Small intestine (tissue), 7 donors: ENCODE results near the gene CSPG4. TPM values are rescaled to one million over a fixed set of nuclear protein-coding genes. Genes with fewer than 3 reads are reported as not detected.
"Not testable (repeated sequence)": the region's sequence is repeated elsewhere in the genome, so short reads cannot be mapped to it uniquely, and the experiment has no call there.

Experiments used
- DNase-seq, 2 donors: peaks; one replicate each; pipeline versions ENCODE4 v3.0.0 to v3.0.0-alpha.2; 2013
- FAIRE-seq: peaks from 2 replicates; lab custom pipeline; 2012; peaks lifted over from hg19 to GRCh38; lab: Jason Lieb, UNC
- H3K27ac ChIP-seq, 3 donors: one replicate each; pipeline ENCODE4 v1.5.1; 2013; ENCODE audit warnings: low read length in 2 of 3, mild to moderate bottlenecking in 2 of 3, control low read depth in 1 of 3, inconsistent platforms in 1 of 3, low read depth in 1 of 3, moderate library complexity in 1 of 3
- H3K27me3 ChIP-seq, 3 donors: one replicate each; pipeline ENCODE4 v1.6.1; 2013; ENCODE audit warnings: low read length in 3 of 3, inconsistent platforms in 1 of 3; ENCODE audit not compliant: control insufficient read depth in 3 of 3, insufficient read depth in 3 of 3
- H3K36me3 ChIP-seq, 3 donors: one replicate each; pipeline ENCODE4 v1.6.1; 2013; ENCODE audit warnings: low read length in 3 of 3, inconsistent platforms in 1 of 3, low read depth in 1 of 3, mild to moderate bottlenecking in 1 of 3, moderate library complexity in 1 of 3; ENCODE audit not compliant: control insufficient read depth in 3 of 3, insufficient read depth in 2 of 3
- H3K4me1 ChIP-seq, 3 donors: one replicate each; pipeline ENCODE4 v1.6.1; 2013; ENCODE audit warnings: low read length in 2 of 3, inconsistent platforms in 1 of 3, low read depth in 1 of 3, mild to moderate bottlenecking in 1 of 3, moderate library complexity in 1 of 3; ENCODE audit not compliant: control insufficient read depth in 3 of 3, insufficient read depth in 2 of 3
- H3K4me3 ChIP-seq, 3 donors: one replicate each; pipeline ENCODE4 v1.5.1; 2013; ENCODE audit warnings: low read length in 3 of 3, control low read depth in 1 of 3, inconsistent platforms in 1 of 3, low read depth in 1 of 3, mild to moderate bottlenecking in 1 of 3, moderate library complexity in 1 of 3
- H3K9me3 ChIP-seq, 2 donors: one replicate each; pipeline ENCODE4 v1.6.1; 2013; ENCODE audit warnings: low read depth in 1 of 2, low read length in 1 of 2; ENCODE audit not compliant: control insufficient read depth in 2 of 2, insufficient read depth in 1 of 2
- WGBS, 3 donors: extraction: QIAGEN DNeasy Blood & Tissue Kit; methylation state at CpG; one replicate each; pipeline ENCODE4 v1.1.7; 2013; 5-methylcytosine and 5-hydroxymethylcytosine counted together
- polyA plus RNA-seq, 4 donors: library from polyadenylated mRNA; stranded (reverse) in 3 of 4; unstranded in 1 of 4; fragments of 200-250 nt in 3 of 4; fragments of 120-200 nt in 1 of 4; gene quantifications; one replicate each; pipeline versions ENCODE4 v1.2.1 to v1.2.3, GENCODE V29; 2013
- donor health status: healthy with polysubstance abuse.
- donor health status: control.
- donor health status: control.
- donor health status: Bipolar disorder and iron deficiency.
- donor health status: healthy.

The CSPG4 gene
- polyA plus RNA-seq, 4 donors = 0.22 to 7.2 (median 2.5) TPM

GRCh38 chr15:75716249-75716950, 3.8 kb upstream of the CSPG4 start:
- not testable (repeated sequence) for H3K27ac ChIP-seq, FAIRE-seq
- H3K4me1 ChIP-seq = peaks cover 0 to 14% (median 0%) of the 10 kb centered on the region in 3 donors

GRCh38 chr15:75715312-75715832, 2.7 kb upstream of the CSPG4 start:
- H3K4me1 ChIP-seq, FAIRE-seq, H3K36me3 ChIP-seq, H3K9me3 ChIP-seq, H3K27ac ChIP-seq, H3K27me3 ChIP-seq, H3K4me3 ChIP-seq, DNase-seq: not testable (repeated sequence)
- 78 to 91% (median 89%) methylated on average over 9 to 10 of the region's 10 CpGs for WGBS, 3 donors

More at GRCh38 chr15:75716249-75716950, 3.8 kb upstream of the CSPG4 start:
- not testable (repeated sequence) for H3K9me3 ChIP-seq, H3K36me3 ChIP-seq, H3K27me3 ChIP-seq, DNase-seq, H3K4me3 ChIP-seq
- WGBS, 3 donors = 33 to 76% (median 57%) methylated on average over 1 to 4 of the region's 10 CpGs

- no peak overlapping the region for H3K4me3 ChIP-seq
- FAIRE-seq (no peak), DNase-seq (no peak)
- H3K4me1 ChIP-seq = peaks cover 0 to 9% (median 0%) of the 10 kb centered on the region in 3 donors
- H3K27ac ChIP-seq = no peak overlapping the region
- no peaks in the 10 kb centered on the region for H3K9me3 ChIP-seq
- WGBS, 3 donors = 87 to 97% (median 87%) methylated on average over 3 of the region's 3 CpGs
- peaks cover 5 to 6% (median 6%) of the 10 kb centered on the region in 3 donors for H3K27me3 ChIP-seq
- no peaks in the 10 kb centered on the region for H3K36me3 ChIP-seq
These were observed 1.5 kb upstream of the CSPG4 start for GRCh38 chr15:75714195-75714594.

GRCh38 chr15:75713338-75713895, 769 bp upstream of the CSPG4 start:
- H3K27me3 ChIP-seq = peaks cover 5 to 6% (median 6%) of the 10 kb centered on the region in 3 donors
- no peaks in the 10 kb centered on the region for H3K36me3 ChIP-seq
- DNase-seq = peak in 1 of 2 donors; percentile 55
- no peaks in the 10 kb centered on the region for H3K9me3 ChIP-seq
- no peak for FAIRE-seq
- WGBS, 3 donors = 22 to 44% (median 44%) methylated on average over 9 of the region's 9 CpGs
- peaks cover 0 to 9% (median 0%) of the 10 kb centered on the region in 3 donors for H3K4me1 ChIP-seq
- H3K4me3 ChIP-seq = no peak overlapping the region
- peak overlapping the region in 2 of 3 donors; percentile 44 to 81 for H3K27ac ChIP-seq

- not testable (repeated sequence) for H3K27me3 ChIP-seq, H3K27ac ChIP-seq, DNase-seq, H3K9me3 ChIP-seq, H3K36me3 ChIP-seq, H3K4me1 ChIP-seq, FAIRE-seq, H3K4me3 ChIP-seq
- WGBS, 3 donors = 59 to 79% (median 72%) methylated on average over 7 of the region's 7 CpGs
These were observed 1.2 kb downstream of the CSPG4 start for GRCh38 chr15:75711495-75711894.

- not testable (repeated sequence) for H3K4me1 ChIP-seq, H3K9me3 ChIP-seq, FAIRE-seq, H3K4me3 ChIP-seq, H3K27me3 ChIP-seq, DNase-seq, H3K27ac ChIP-seq, H3K36me3 ChIP-seq
- WGBS, 3 donors = 77 to 84% (median 83%) methylated on average over 4 to 5 of the region's 5 CpGs
These were observed 1.8 kb downstream of the CSPG4 start for GRCh38 chr15:75710874-75711273.

GRCh38 chr15:75709458-75709857, 3.2 kb downstream of the CSPG4 start:
- not testable (repeated sequence) for H3K27me3 ChIP-seq, DNase-seq, H3K4me1 ChIP-seq, H3K4me3 ChIP-seq, FAIRE-seq, H3K36me3 ChIP-seq, H3K9me3 ChIP-seq
- 48 to 83% (median 62%) methylated on average over 10 to 13 of the region's 15 CpGs for WGBS, 3 donors
- peak overlapping the region in 1 of 3 donors; percentile 32 for H3K27ac ChIP-seq

- no peaks in the 10 kb centered on the region for H3K4me1 ChIP-seq
- no peak overlapping the region for H3K27ac ChIP-seq
These were observed 6.0 kb downstream of the CSPG4 start for GRCh38 chr15:75706682-75706954.

More at GRCh38 chr15:75706682-75706954, 6.0 kb downstream of the CSPG4 start:
- Histone ChIP-seq H3K27me3 (no peaks in the 10 kb centered on the region), H3K9me3 (no peaks in the 10 kb centered on the region), H3K36me3 (peaks cover 0 to 9% (median 0%) of the 10 kb centered on the region in 3 donors), H3K4me3 (no peak overlapping the region)
- WGBS, 3 donors = 50 to 57% (median 54%) methylated on average over 2 of the region's 2 CpGs
- DNase-seq = no peak
- no peak for FAIRE-seq
